ENCODE measurements around the gene ABTB2. TPM values are rescaled to one million over a fixed set of nuclear protein-coding genes. Genes with fewer than 3 reads are reported as not detected.

ABTB2 gene
- total and polyA plus RNA-seq, 12 donors, result 2.5 to 19.1 (median 14.2) TPM

DNA sequence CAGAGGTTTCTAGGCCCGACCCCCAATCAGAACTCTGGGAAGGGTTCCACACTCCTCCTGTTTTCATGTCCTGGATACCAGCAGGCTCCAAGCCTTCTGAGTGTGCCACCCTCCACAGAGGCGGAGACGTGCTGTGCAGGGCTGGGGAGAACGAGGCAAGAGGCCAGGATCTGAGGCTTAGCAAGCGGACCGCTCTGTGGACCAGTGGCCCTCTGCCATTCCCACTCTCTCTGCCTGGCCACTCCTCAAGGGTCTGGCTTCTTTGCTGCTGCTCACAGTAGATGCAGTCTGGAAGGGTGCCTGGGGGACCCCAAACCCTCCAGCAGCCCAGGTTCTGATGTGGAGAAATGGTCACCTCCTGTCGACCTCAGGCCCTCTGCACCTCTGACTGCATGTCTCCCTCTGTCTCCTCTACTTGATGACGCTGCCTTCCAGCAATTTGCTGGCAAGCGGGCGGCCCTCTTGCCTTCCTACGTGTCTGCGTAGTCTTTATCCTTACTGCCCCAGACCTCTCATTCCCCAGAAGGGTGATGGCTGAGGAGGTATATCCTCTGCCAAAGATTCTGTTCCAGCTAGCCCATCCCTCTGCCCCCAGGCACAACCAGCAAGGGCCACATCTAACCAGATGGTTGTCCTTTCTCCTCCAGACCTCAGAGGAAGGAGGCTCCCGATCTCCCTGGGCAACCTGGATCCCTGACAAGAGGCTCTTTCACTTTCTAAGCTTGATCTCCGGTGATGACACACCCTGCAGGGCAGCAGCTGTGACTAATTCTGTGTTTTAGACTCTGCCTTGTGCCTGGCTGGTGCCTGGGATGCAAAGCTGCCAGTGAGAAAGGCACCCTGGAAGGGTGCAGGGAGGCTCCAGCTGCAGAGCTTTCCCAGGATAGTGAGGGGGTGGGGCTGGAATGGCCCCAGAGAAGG is 165.1 kb downstream of the ABTB2 start:
- TF ChIP-seq, protein P1, sequence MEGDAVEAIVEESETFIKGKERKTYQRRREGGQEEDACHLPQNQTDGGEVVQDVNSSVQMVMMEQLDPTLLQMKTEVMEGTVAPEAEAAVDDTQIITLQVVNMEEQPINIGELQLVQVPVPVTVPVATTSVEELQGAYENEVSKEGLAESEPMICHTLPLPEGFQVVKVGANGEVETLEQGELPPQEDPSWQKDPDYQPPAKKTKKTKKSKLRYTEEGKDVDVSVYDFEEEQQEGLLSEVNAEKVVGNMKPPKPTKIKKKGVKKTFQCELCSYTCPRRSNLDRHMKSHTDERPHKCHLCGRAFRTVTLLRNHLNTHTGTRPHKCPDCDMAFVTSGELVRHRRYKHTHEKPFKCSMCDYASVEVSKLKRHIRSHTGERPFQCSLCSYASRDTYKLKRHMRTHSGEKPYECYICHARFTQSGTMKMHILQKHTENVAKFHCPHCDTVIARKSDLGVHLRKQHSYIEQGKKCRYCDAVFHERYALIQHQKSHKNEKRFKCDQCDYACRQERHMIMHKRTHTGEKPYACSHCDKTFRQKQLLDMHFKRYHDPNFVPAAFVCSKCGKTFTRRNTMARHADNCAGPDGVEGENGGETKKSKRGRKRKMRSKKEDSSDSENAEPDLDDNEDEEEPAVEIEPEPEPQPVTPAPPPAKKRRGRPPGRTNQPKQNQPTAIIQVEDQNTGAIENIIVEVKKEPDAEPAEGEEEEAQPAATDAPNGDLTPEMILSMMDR (IDR thresholded peaks at IDR 0.05), result no peak
- peaks cover 0 to 16% (median 0%) of the 10 kb centered on the region in 9 donors for H3K36me3 ChIP-seq
- DNase-seq (peak; percentile 51 to 53), ATAC-seq (peak; percentile 56 to 87 (median 80))
- intact Hi-C loops (cut with DNase I), result loop anchor here in 2 of 10 donors (5.0 to 10.0 kb wide), 3 partner anchors 50 to 165 kb away; partner anchors contain the start of gene ABTB2 (in 1 of the 2)
- peak overlapping the region in 8 of 10 donors; percentile 27 to 69 (median 52) for H3K27ac ChIP-seq
- H3K4me1 ChIP-seq, result peaks cover 0 to 42% (median 18%) of the 10 kb centered on the region in 9 donors
- no peaks in the 10 kb centered on the region for H3K9me3 ChIP-seq
- 56 to 78% methylated on average over 14 of the region's 14 CpGs for WGBS, 2 donors
- H3K4me3 ChIP-seq, result no peak overlapping the region
- H3K27me3 ChIP-seq, result no peaks in the 10 kb centered on the region

DNA sequence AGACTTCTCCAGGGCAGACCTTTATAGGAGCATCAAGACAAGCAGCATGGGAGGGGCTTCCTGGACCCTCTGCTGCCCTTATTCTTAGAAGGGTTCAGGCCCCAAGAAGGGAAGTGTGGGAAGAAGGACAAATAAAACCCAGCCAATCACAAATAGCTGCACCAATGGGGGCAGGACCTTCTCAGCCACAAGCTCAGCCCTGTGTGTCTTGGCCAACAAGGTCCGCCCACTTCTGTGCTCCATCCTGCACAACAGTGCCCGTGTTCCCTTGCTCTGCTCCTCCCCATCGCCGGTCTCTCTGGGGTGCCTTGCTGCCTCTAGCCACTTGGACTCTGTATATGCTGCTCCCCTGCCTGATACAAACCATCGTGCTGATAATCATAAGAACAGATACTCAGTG is 166.2 kb downstream of the ABTB2 start:
- Histone ChIP-seq H3K27ac (no peak overlapping the region), H3K36me3 (peaks cover 0 to 10% (median 0%) of the 10 kb centered on the region in 9 donors), H3K4me1 (peaks cover 0 to 42% (median 19%) of the 10 kb centered on the region in 9 donors), H3K27me3 (no peaks in the 10 kb centered on the region), H3K4me3 (no peak overlapping the region), H3K9me3 (no peaks in the 10 kb centered on the region)
- no peak for ATAC-seq
- intact Hi-C loops (cut with DNase I), result loop anchor here in 2 of 10 donors (5.0 to 10.0 kb wide), 3 partner anchors 51 to 166 kb away; partner anchors contain the start of gene ABTB2 (in 1 of the 2)
- WGBS, 2 donors, result 88 to 91% methylated on average over 5 of the region's 5 CpGs
- TF ChIP-seq, protein P1 (IDR thresholded peaks at IDR 0.05), result no peak
- no peak for DNase-seq

DNA sequence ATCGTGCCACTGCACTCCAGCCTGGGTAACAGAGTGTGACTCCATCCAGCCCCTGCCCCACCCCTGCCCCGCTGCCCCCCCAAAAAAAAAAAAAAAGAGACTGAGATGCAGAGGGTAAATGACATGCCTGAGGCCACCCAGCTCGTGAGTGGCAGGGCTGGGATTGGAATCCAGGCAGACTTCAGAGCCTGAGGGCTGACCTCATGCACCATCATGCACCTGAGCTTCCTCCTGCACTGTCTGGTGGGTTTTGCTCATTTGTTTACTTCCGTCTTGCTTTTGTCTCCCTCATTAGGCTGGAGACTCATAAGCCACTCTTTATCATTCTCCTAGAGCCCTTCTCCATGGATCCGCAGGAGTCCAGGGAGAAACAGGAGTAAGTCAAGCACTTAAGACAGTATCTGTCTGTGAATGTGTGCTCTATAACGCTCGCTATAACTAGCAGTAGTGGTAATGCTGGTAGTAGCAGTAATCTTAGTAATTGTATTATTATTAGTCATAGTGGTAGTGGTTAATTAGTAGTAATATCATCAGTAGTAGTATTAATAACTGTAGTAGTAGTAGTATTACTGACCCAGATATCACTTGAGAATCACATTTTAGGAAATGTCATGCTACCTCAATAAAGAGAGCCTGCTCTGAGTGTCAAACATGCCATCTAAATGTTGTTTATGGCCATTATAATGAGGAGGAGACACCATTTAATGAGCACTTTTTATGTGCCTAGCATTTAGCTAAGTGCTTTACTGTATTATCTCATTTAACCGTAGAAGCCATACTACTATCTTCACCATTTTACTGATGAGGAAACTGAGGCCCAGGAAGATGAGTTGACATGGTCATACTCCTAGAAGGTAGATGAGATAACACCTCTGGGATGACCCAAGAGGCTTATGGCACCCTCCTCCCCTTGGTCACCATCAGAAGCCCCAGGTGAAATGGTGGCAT is 167.3 kb downstream of the ABTB2 start:
- ATAC-seq, result no peak
- intact Hi-C loops (cut with DNase I), result loop anchor here in 3 of 10 donors (1.0 to 10.0 kb wide), 4 partner anchors 33 to 167 kb away; partner anchors contain the start of gene ABTB2 (in 1 of the 3)
- TF ChIP-seq, protein P1 (IDR thresholded peaks at IDR 0.05), result no peak

More for the DNA sequence above, 167.3 kb downstream of the ABTB2 start:
- 90 to 92% methylated on average over 8 of the region's 8 CpGs for WGBS, 2 donors
- Histone ChIP-seq H3K4me1 (peaks cover 4 to 52% (median 27%) of the 10 kb centered on the region in 9 donors), H3K9me3 (no peaks in the 10 kb centered on the region), H3K27ac (no peak overlapping the region), H3K4me3 (no peak overlapping the region), H3K27me3 (no peaks in the 10 kb centered on the region), H3K36me3 (peaks cover 0 to under 1% (median 0%) of the 10 kb centered on the region in 9 donors)
- DNase-seq, result no peak
